Measurements from ENCODE around the gene BCOR.

- TF ChIP-seq CTCF (conservative IDR thresholded peaks at IDR 0.05; ENCODE audit: low read depth, low read length) (no peak), POLR2A (IDR thresholded peaks at IDR 0.05; ENCODE audit: low read depth, low read length) (no peak), CHD1 (IDR thresholded peaks at IDR 0.05; ENCODE audit: low read depth, low read length) (no peak), RAD21 (IDR thresholded peaks at IDR 0.05; ENCODE audit: low read length) (no peak), MAZ (IDR thresholded peaks at IDR 0.05; ENCODE audit: borderline replicate concordance, low read depth, low read length) (no peak), BHLHE40 (IDR thresholded peaks at IDR 0.05; ENCODE audit: low read depth, low read length) (no peak)
Observed at GRCh38 chrX:40147126-40147952, 49.6 kb upstream of the BCOR start.
